Measurements from ENCODE around the gene PORCN.

The PORCN gene

GRCh38 chrX:48560681-48561080, 51.9 kb downstream of the PORCN start:
- H3K4me3 ChIP-seq (ENCODE audit: low read depth, low read length) = no peak overlapping the region
- TF ChIP-seq, protein P1, sequence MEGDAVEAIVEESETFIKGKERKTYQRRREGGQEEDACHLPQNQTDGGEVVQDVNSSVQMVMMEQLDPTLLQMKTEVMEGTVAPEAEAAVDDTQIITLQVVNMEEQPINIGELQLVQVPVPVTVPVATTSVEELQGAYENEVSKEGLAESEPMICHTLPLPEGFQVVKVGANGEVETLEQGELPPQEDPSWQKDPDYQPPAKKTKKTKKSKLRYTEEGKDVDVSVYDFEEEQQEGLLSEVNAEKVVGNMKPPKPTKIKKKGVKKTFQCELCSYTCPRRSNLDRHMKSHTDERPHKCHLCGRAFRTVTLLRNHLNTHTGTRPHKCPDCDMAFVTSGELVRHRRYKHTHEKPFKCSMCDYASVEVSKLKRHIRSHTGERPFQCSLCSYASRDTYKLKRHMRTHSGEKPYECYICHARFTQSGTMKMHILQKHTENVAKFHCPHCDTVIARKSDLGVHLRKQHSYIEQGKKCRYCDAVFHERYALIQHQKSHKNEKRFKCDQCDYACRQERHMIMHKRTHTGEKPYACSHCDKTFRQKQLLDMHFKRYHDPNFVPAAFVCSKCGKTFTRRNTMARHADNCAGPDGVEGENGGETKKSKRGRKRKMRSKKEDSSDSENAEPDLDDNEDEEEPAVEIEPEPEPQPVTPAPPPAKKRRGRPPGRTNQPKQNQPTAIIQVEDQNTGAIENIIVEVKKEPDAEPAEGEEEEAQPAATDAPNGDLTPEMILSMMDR (IDR thresholded peaks at IDR 0.05; ENCODE audit: low read depth, low read length) = no peak

- TF ChIP-seq, protein P1 (IDR thresholded peaks at IDR 0.05; ENCODE audit: low read depth, low read length) = no peak
- H3K4me3 ChIP-seq (ENCODE audit: low read depth, low read length) = no peak overlapping the region
Measured at GRCh38 chrX:48569958-48570357, 61.2 kb downstream of the PORCN start.

Measured in WI38 (cell line).